Measurements from ENCODE around the gene IL1RN.

The IL1RN gene

DNA sequence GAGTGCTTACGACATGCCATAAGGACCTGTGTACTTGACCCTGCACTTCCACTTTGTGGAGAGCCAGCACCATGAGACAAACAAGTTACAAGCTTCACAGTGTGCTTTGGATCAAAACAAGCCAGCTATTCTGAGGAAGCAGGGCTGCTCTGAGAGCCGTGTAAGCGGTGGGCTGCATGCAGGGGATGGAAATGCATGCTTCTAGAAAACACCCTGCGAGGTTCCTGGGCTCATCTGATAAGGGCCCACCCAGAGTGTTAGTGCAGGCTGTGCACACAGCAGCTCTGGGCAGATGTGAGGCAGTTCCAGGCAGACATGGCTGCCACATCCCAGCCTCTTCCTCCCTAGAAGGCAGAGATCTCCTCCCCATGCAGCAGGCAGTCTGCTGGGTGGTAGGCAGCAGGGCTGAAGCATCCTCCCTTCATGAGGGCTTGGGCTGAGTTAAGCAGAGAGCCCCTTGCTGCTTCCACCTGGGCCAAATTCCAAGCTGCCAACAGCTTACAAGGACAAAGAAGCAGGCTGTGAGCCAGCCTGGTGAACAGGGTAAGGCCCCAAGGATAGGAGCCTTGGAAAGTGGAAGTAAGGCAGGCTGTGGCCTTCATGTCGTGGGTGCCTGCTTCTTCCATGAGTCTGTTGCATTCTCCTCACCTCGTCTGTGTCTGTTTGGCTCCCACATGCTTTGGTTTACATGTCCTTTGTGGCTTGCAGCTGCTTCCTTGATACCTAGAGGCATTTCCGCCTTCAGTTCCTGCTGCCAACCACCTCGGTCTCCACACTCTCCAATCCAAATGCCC, 54.1 kb downstream of the IL1RN start:
- in situ Hi-C loops (cut with MboI; ENCODE audit: low sequenced_read_pairs, unreplicated experiment), result no loop called here
- TF ChIP-seq, protein P1, sequence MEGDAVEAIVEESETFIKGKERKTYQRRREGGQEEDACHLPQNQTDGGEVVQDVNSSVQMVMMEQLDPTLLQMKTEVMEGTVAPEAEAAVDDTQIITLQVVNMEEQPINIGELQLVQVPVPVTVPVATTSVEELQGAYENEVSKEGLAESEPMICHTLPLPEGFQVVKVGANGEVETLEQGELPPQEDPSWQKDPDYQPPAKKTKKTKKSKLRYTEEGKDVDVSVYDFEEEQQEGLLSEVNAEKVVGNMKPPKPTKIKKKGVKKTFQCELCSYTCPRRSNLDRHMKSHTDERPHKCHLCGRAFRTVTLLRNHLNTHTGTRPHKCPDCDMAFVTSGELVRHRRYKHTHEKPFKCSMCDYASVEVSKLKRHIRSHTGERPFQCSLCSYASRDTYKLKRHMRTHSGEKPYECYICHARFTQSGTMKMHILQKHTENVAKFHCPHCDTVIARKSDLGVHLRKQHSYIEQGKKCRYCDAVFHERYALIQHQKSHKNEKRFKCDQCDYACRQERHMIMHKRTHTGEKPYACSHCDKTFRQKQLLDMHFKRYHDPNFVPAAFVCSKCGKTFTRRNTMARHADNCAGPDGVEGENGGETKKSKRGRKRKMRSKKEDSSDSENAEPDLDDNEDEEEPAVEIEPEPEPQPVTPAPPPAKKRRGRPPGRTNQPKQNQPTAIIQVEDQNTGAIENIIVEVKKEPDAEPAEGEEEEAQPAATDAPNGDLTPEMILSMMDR (IDR thresholded peaks at IDR 0.05; ENCODE audit: borderline replicate concordance, control extremely low read depth, extremely low read depth, insufficient read depth, missing control alignments), result no peak
- no peak for DNase-seq (ENCODE audit: low spot score)

DNA sequence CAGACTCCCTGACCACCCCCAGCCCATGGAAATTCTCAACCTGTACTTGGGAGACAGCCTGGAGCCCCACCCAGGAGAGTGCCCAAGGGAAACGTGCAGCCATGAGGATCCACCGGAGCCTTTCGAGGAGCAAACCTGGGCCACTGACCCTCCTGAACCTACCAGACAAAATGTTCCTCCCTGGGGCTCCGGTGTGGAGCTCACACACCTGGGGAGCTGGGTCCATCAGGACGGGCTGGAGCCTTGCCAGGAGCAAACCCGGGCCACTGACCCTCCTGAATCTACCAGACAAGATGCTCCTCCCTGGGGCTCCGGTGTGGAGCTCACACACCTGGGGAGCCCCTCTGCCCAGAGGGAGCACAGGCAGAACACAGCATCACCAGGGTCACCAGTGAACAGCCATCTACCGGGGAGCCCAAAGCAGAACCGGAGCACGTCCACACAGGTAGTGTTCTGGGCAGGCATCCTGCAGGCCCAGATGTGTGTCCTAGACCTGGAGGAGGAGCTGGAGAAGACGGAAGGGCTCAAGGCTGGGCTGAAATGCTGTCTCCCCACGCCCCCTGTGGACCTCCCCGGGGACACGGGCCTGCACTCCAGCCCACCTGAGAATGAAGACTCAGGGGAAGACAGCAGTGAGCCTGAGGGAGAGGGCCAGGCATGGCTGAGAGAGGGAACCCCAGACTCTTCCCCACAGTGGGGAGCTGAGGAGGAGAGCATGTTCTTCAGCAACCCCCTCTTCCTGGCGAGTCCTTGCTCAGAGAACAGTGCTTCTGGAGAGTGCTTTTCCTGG, 55.3 kb downstream of the IL1RN start:
- in situ Hi-C loops (cut with MboI; ENCODE audit: low sequenced_read_pairs, unreplicated experiment), result no loop called here
- TF ChIP-seq, protein P1 (IDR thresholded peaks at IDR 0.05; ENCODE audit: borderline replicate concordance, control extremely low read depth, extremely low read depth, insufficient read depth, missing control alignments), result no peak
- DNase-seq (ENCODE audit: low spot score), result no peak

DNA sequence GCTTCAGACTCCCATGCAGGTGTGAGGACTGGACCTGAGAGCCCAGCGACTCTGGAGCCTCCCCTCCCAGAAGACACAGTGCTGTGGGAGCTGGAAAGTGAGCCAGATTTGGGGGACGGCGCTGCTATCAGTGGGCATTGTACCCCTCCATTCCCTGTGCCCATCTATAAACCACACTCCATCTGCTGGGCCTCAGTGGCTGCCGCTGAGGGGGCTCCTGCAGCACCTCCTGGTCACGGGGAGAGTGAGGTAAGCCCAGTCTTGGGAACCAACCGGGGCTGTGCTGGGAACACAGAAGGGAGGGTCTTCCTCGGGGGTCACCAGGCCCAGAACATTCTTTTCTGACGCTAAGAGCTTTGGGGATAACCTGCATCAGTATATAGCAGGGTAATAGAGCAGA, 55.9 kb downstream of the IL1RN start:
- no peak for DNase-seq (ENCODE audit: low spot score)
- in situ Hi-C loops (cut with MboI; ENCODE audit: low sequenced_read_pairs, unreplicated experiment), result no loop called here
- TF ChIP-seq, protein P1 (IDR thresholded peaks at IDR 0.05; ENCODE audit: borderline replicate concordance, control extremely low read depth, extremely low read depth, insufficient read depth, missing control alignments), result no peak

Measured in GM13976 (cell line).